Keratinocyte (primary cell): ENCODE data around the gene SNTB2. TPM values are rescaled to one million over a fixed set of nuclear protein-coding genes. Genes with fewer than 3 reads are reported as not detected.

Experiments
- DNase-seq: peaks from one replicate; pipeline ENCODE4 v3.0.0-alpha.2; 2011; ENCODE audit warnings: low read depth, missing footprints, low spot score
- FAIRE-seq: peaks from 2 replicates; lab custom pipeline; 2011; peaks lifted over from hg19 to GRCh38; lab: Jason Lieb, UNC
- H2AFZ ChIP-seq: 2 replicates; pipeline ENCODE4 v1.6.0; 2012; ENCODE audit warnings: low read length, control low read depth, inconsistent platforms; ENCODE audit not compliant: control insufficient read depth
- H3K27ac ChIP-seq: 2 replicates; pipeline ENCODE4 v1.5.1; 2011; ENCODE audit warnings: low read length; ENCODE audit not compliant: control insufficient read depth, insufficient read depth
- H3K27me3 ChIP-seq: 3 replicates; pipeline ENCODE4 v1.6.0; 2011; ENCODE audit warnings: low read length; ENCODE audit not compliant: control insufficient read depth, insufficient read depth; ENCODE audit errors: extremely low read depth
- H3K36me3 ChIP-seq, 2 experiments: 2 replicates in 1 of 2; 3 replicates in 1 of 2; pipeline ENCODE4 v1.5.1; 2011; ENCODE audit warnings: low read length in 2 of 2, mild to moderate bottlenecking in 1 of 2; ENCODE audit not compliant: control insufficient read depth in 2 of 2, insufficient read depth in 2 of 2; ENCODE audit errors: extremely low read depth in 1 of 2
- H3K4me1 ChIP-seq: 3 replicates; pipeline ENCODE4 v1.5.1; 2011; ENCODE audit warnings: low read length; ENCODE audit not compliant: control insufficient read depth, insufficient read depth; ENCODE audit errors: extremely low read depth
- H3K4me2 ChIP-seq: 3 replicates; pipeline ENCODE4 v1.6.0; 2011; ENCODE audit warnings: low read depth, low read length; ENCODE audit not compliant: control insufficient read depth, insufficient read depth; ENCODE audit errors: extremely low read depth
- H3K4me3 ChIP-seq, 3 experiments: fragments of 200-600 bp in 1 of 3; sonication (generic) in 1 of 3; 2 replicates in 2 of 3; 3 replicates in 1 of 3; pipeline ENCODE4 v1.5.1; 2011 to 2016; ENCODE audit warnings: low read length in 3 of 3, mild to moderate bottlenecking in 3 of 3, control low read depth in 2 of 3, inconsistent platforms in 1 of 3, low read depth in 1 of 3, mixed read lengths in 1 of 3, mixed run types in 1 of 3, moderate library complexity in 1 of 3; ENCODE audit not compliant: control insufficient read depth in 2 of 3, insufficient read depth in 2 of 3; ENCODE audit errors: extremely low read depth in 1 of 3
- H3K79me2 ChIP-seq: 2 replicates; pipeline ENCODE4 v1.6.0; 2012; ENCODE audit warnings: low read length; ENCODE audit not compliant: control insufficient read depth, insufficient read depth
- H3K9ac ChIP-seq: 3 replicates; pipeline ENCODE4 v1.6.0; 2011; ENCODE audit warnings: low read length; ENCODE audit not compliant: control insufficient read depth, insufficient read depth; ENCODE audit errors: extremely low read depth
- H3K9me1 ChIP-seq: 3 replicates; pipeline ENCODE4 v1.6.0; 2011; ENCODE audit warnings: low read length; ENCODE audit not compliant: control insufficient read depth, insufficient read depth; ENCODE audit errors: extremely low read depth
- H3K9me3 ChIP-seq: 2 replicates; pipeline ENCODE4 v1.5.1; 2012; ENCODE audit warnings: low read depth, low read length; ENCODE audit not compliant: control insufficient read depth
- H4K20me1 ChIP-seq: 3 replicates; pipeline ENCODE4 v1.6.0; 2011; ENCODE audit warnings: low read length; ENCODE audit not compliant: control insufficient read depth, insufficient read depth; ENCODE audit errors: extremely low read depth
- EZH2 ChIP-seq: IDR thresholded peaks from one replicate; pipeline ENCODE4 v1.6.1; 2012; ENCODE audit warnings: inconsistent platforms, mild to moderate bottlenecking, low read length, moderate library complexity
- dilution Hi-C: fragments of 300-500 bp; cut with MboI; formaldehyde crosslinking; loops from one replicate; pipeline ENCODE4 v1.7.0; 2020; ENCODE audit warnings: low sequenced_read_pairs; ENCODE audit not compliant: extremely low pct_ligation_motif_present
- polyA plus RNA-seq, 5 experiments: library from polyadenylated mRNA; depleted of rRNA in 3 of 5; stranded (reverse) in 3 of 5; stranded (forward) in 1 of 5; unstranded in 1 of 5; fragments of >200 nt; gene quantifications; 1 replicate in 1 of 5; 2 replicates in 3 of 5; 3 replicates in 1 of 5; pipeline versions ENCODE4 v1.2.1 to v1.2.3, GENCODE V29; 2011 to 2012; ENCODE audit warnings: missing spikeins in 2 of 5, low read depth in 1 of 5, low replicate concordance in 1 of 5
- TF ChIP-seq, protein P1 (sequence below), 3 experiments: IDR thresholded peaks in 1 of 3; conservative IDR thresholded peaks in 1 of 3; optimal IDR thresholded peaks in 1 of 3; 2 replicates in 2 of 3; 3 replicates in 1 of 3; pipeline versions ENCODE3 to v1.5.1; 2011; ENCODE audit warnings: low read length in 3 of 3, mild to moderate bottlenecking in 3 of 3, moderate library complexity in 2 of 3, control low read depth in 1 of 3, inconsistent platforms in 1 of 3; ENCODE audit not compliant: insufficient read depth in 2 of 3; ENCODE audit errors: extremely low read depth in 1 of 3

Gene SNTB2
- polyA plus RNA-seq, 1 donor (not counting 4 experiments of a cell fraction or from before 2014, with no cell fraction given): 15.9 TPM

DNA sequence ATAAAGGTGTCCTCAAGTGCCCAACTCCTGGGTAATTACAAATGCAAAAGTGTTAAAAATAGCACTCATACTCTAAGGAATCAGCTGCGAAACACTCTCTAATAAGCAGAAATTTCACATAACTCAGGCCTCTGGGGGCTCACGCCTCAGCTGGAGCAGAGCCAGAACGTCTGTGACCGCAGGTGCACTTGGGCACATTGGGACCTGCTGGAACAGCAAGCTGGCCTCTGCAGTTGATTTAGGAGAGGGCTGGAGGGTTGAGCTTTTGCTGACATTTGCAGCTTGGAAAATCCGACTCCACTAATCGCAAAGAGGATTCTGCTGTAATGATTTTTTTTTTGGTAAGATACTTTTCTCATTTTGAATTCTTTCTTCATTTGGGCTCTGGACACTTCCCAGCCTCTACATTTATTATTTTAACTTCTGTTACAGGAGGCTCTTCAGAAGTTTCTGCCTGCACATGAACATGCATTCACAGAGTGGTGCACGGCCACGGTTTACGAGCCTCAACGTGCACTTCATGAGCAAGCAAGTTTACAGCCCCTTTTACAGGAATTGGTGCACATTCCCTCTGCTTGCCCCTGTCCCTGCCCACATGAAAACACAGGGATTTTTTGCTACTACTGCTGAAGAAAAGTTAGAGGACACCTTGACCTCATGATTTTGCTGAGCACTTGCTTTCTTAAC, 4.1 kb upstream of the SNTB2 start:
- FAIRE-seq: no peak
- Histone ChIP-seq H4K20me1 (no peaks in the 10 kb centered on the region), H3K79me2 (peaks cover 4% of the 10 kb centered on the region), H3K4me3 (peak overlapping the region in 1 of 3 experiments; percentile 22), H3K9me3 (no peaks in the 10 kb centered on the region), H3K9ac (peak overlapping the region; percentile 25), H3K4me2 (peak overlapping the region; percentile 76), H3K36me3 (no peaks in the 10 kb centered on the region), H3K9me1 (no peaks in the 10 kb centered on the region), H3K27me3 (no peaks in the 10 kb centered on the region), H3K4me1 (peaks cover 33% of the 10 kb centered on the region), H2AFZ (no peak overlapping the region), H3K27ac (peak overlapping the region; percentile 24)
- peak; percentile 54 for DNase-seq
- dilution Hi-C loops: no loop called here
- TF ChIP-seq EZH2: no peak
- TF ChIP-seq, protein P1, sequence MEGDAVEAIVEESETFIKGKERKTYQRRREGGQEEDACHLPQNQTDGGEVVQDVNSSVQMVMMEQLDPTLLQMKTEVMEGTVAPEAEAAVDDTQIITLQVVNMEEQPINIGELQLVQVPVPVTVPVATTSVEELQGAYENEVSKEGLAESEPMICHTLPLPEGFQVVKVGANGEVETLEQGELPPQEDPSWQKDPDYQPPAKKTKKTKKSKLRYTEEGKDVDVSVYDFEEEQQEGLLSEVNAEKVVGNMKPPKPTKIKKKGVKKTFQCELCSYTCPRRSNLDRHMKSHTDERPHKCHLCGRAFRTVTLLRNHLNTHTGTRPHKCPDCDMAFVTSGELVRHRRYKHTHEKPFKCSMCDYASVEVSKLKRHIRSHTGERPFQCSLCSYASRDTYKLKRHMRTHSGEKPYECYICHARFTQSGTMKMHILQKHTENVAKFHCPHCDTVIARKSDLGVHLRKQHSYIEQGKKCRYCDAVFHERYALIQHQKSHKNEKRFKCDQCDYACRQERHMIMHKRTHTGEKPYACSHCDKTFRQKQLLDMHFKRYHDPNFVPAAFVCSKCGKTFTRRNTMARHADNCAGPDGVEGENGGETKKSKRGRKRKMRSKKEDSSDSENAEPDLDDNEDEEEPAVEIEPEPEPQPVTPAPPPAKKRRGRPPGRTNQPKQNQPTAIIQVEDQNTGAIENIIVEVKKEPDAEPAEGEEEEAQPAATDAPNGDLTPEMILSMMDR (optimal IDR thresholded peaks at IDR 0.05 in 1 of 3, IDR thresholded peaks at IDR 0.05 in 1 of 3, conservative IDR thresholded peaks at IDR 0.05 in 1 of 3; ENCODE audit: extremely low read depth in 1 of 3, insufficient read depth in 2 of 3, low read length in 3 of 3): no peak

DNA sequence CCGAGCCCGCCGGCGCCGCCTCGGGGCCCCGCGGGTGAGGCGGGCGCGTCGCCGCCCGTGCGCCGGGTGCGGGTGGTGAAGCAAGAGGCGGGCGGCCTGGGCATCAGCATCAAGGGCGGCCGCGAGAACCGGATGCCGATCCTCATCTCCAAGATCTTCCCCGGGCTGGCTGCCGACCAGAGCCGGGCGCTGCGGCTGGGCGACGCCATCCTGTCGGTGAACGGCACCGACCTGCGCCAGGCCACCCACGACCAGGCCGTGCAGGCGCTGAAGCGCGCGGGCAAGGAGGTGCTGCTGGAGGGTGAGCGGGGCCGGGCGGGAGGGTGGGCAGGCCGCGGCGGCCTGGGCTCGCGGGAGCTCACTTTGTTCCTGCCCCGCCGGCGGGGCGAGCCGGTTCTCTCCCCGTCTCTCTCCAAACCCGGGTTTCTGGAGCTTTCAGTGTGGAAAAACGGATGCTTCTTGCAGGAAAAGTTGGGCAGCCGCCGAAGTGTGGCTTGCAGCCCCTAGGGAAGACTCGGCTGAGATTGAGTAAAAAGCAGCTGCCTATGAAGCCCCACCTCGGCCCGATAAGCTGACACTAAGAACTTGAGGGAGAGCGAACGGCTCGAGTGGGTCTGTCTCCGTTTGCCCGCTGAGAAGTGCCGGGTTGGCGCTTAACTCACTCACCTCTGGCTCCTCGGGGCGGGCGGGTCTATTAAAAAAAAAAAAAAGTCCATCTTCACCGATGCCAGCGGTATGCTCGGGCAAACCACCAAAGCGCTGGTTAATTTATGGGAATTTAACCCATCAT, 677 bp downstream of the SNTB2 start:
- no peak for TF ChIP-seq EZH2
- TF ChIP-seq, protein P1 (optimal IDR thresholded peaks at IDR 0.05 in 1 of 3, IDR thresholded peaks at IDR 0.05 in 1 of 3, conservative IDR thresholded peaks at IDR 0.05 in 1 of 3; ENCODE audit: extremely low read depth in 1 of 3, insufficient read depth in 2 of 3, low read length in 3 of 3): no peak
- Histone ChIP-seq H3K36me3 (no peaks in the 10 kb centered on the region), H3K79me2 (peaks cover 44% of the 10 kb centered on the region), H3K9ac (peak overlapping the region; percentile 75), H3K27ac (peak overlapping the region; percentile 66), H3K27me3 (no peaks in the 10 kb centered on the region), H3K4me1 (peaks cover 48% of the 10 kb centered on the region), H3K4me3 (peak overlapping the region; percentile 63 to 85 (median 66)), H3K4me2 (peak overlapping the region; percentile 81), H2AFZ (peak overlapping the region; percentile 40), H3K9me1 (no peaks in the 10 kb centered on the region), H3K9me3 (no peaks in the 10 kb centered on the region), H4K20me1 (no peaks in the 10 kb centered on the region)
- FAIRE-seq (no peak), DNase-seq (no peak)
- dilution Hi-C loops: no loop called here
